Measurements from ENCODE around the gene ZCWPW1.

ZCWPW1 gene

GRCh38 chr7:100431286-100431735 is 2.8 kb upstream of the ZCWPW1 start:
- DNase-seq: no peak

GRCh38 chr7:100430493-100431285 is 2.2 kb upstream of the ZCWPW1 start:
- peak; percentile 59 for DNase-seq

GRCh38 chr7:100429637-100430492 is 1.4 kb upstream of the ZCWPW1 start, which contains the start of gene MEPCE:
Gene MEPCE, plus strand, starts transcription at chr7:100429831. Its CDS starts 188 bp downstream, at chr7:100430019.
- DNase-seq: peak; percentile 99

GRCh38 chr7:100428967-100429636 is 599 bp upstream of the ZCWPW1 start:
- DNase-seq: peak; percentile 100

- no peak for DNase-seq
These were observed 723 bp downstream of the ZCWPW1 start for GRCh38 chr7:100427762-100428198.

- DNase-seq: no peak
These were observed 2.0 kb downstream of the ZCWPW1 start for GRCh38 chr7:100426516-100426915.

GRCh38 chr7:100425347-100425746 is 3.2 kb downstream of the ZCWPW1 start:
- no peak for DNase-seq

GRCh38 chr7:100423315-100423714 is 5.2 kb downstream of the ZCWPW1 start:
- no peak for DNase-seq

- no peak for DNase-seq
These were observed 8.8 kb downstream of the ZCWPW1 start for GRCh38 chr7:100419660-100420226.

- no peak for DNase-seq
These were observed 9.4 kb downstream of the ZCWPW1 start for GRCh38 chr7:100418930-100419659.

- no peak for DNase-seq
These were observed 13.1 kb downstream of the ZCWPW1 start for GRCh38 chr7:100415448-100415847.

- DNase-seq: no peak
These were observed 14.6 kb downstream of the ZCWPW1 start for GRCh38 chr7:100413889-100414288.

GRCh38 chr7:100413346-100413745 is 15.2 kb downstream of the ZCWPW1 start:
- no peak for DNase-seq

- DNase-seq: no peak
These were observed 17.4 kb downstream of the ZCWPW1 start for GRCh38 chr7:100411101-100411500.

- DNase-seq: peak; percentile 33
These were observed 21.0 kb downstream of the ZCWPW1 start for GRCh38 chr7:100407285-100408180.

GRCh38 chr7:100406767-100407166 is 21.7 kb downstream of the ZCWPW1 start:
- DNase-seq: no peak

GRCh38 chr7:100402241-100402640 is 26.3 kb downstream of the ZCWPW1 start:
- no peak for DNase-seq

- no peak for DNase-seq
These were observed 26.7 kb downstream of the ZCWPW1 start for GRCh38 chr7:100401811-100402210.

GRCh38 chr7:100400656-100401055 is 27.8 kb downstream of the ZCWPW1 start:
- DNase-seq: peak; percentile 34

- DNase-seq: no peak
These were observed 28.5 kb downstream of the ZCWPW1 start for GRCh38 chr7:100400041-100400440.

GRCh38 chr7:100398239-100398638 is 30.3 kb downstream of the ZCWPW1 start:
- no peak for DNase-seq

Data from stimulated activated CD8-positive, alpha-beta memory T cell treated with anti-CD3 and anti-CD28 coated beads, Interleukin-4, amount 100 ng/mL, for 48 hours (primary cell).